Stimulated activated CD8-positive, alpha-beta memory T cell treated with anti-CD3 and anti-CD28 coated beads, Interleukin-7, amount 100 ng/mL, for 1 hour (primary cell): ENCODE measurements around the gene CHRM5.

ENCODE experiments used
- DNase-seq, 2 donors: peaks; one replicate each; pipeline ENCODE4 v3.0.0-alpha.2; 2020; ENCODE audit warnings: low read depth in 2 of 2

CHRM5 gene

GRCh38 chr15:34085746-34086145 is 117.4 kb downstream of the CHRM5 start:
- no peak for DNase-seq

GRCh38 chr15:34099914-34100313 is 131.6 kb downstream of the CHRM5 start:
- no peak for DNase-seq

GRCh38 chr15:34101366-34102174 is 133.3 kb downstream of the CHRM5 start, which contains the start of the genes EMC7 and PGBD4:
Gene EMC7 (minus strand): TSS chr15:34101862. CDS start chr15:34101839, 23 bp downstream.
Gene PGBD4 (plus strand): TSS chr15:34102083. CDS start chr15:34102532, 449 bp downstream.
- DNase-seq: peak; percentile 99 to 100

GRCh38 chr15:34102175-34102925 is 134.1 kb downstream of the CHRM5 start:
- no peak for DNase-seq

GRCh38 chr15:34106423-34106822 is 138.1 kb downstream of the CHRM5 start:
- no peak for DNase-seq

- DNase-seq: no peak
Measured at GRCh38 chr15:34107315-34107714, 139.0 kb downstream of the CHRM5 start.

- DNase-seq: no peak
Measured at GRCh38 chr15:34109797-34110663, 141.7 kb downstream of the CHRM5 start.

- no peak for DNase-seq
Measured at GRCh38 chr15:34111488-34111887, 143.2 kb downstream of the CHRM5 start.

GRCh38 chr15:34114215-34114614 is 145.9 kb downstream of the CHRM5 start:
- no peak for DNase-seq

- no peak for DNase-seq
Measured at GRCh38 chr15:34114739-34115138, 146.4 kb downstream of the CHRM5 start.

- no peak for DNase-seq
Measured at GRCh38 chr15:34116620-34117019, 148.3 kb downstream of the CHRM5 start.
